LNCaP clone FGC (cell line): Measurements from ENCODE around the gene KIAA1143.

Experiments used
- DNase-seq: peaks from one replicate; pipeline ENCODE4 v3.0.0-alpha.2; 2011; ENCODE audit warnings: low read depth
- H3K4me3 ChIP-seq: 2 replicates; pipeline ENCODE4 v1.5.1; 2011; ENCODE audit warnings: mild to moderate bottlenecking, low read depth, low read length, control low read depth
- CTCF ChIP-seq: IDR thresholded peaks from 2 replicates; pipeline ENCODE4 v1.5.1; 2012; ENCODE audit warnings: mild to moderate bottlenecking; ENCODE audit not compliant: control insufficient read depth, insufficient read depth; ENCODE audit errors: extremely low read depth

Gene KIAA1143

GRCh38 chr3:44722103-44722401 is 39.4 kb downstream of the KIAA1143 start:
- no peak for TF ChIP-seq CTCF
- DNase-seq: no peak
- no peak overlapping the region for H3K4me3 ChIP-seq

GRCh38 chr3:44721231-44722102 is 40.0 kb downstream of the KIAA1143 start:
- no peak for TF ChIP-seq CTCF
- no peak for DNase-seq
- H3K4me3 ChIP-seq: no peak overlapping the region

DNA sequence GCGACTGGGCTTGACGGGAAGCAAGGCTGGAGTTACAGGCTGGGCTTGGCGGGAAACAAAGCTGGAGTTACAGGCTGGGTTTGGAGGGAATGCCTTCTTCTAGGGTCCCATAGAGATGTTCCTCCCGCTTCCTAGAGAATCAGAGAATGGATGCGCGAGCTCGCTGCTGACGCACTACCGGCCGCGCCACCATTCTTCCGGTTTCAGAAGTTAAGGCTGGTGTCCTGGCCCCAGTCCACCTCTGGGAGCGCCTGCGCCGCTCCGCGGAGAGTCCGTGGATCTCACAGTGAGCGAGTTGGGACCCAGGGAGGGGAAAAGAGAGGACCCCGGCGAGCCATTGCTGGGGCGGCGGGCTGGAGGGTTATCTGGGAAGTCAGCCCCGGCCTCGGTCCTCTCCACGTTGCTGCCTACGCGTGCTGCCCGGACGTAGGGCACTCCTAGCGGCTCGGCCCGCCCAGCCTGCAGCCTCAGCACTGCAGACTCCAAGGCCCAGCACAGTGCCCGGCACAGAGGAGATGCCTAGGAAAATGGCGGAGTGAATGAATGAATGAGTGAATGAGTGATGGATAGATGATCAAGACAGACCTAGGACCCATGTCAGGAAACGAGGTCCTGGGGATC is 48.9 kb downstream of the KIAA1143 start, which contains the start of gene ZNF502:
Gene ZNF502, plus strand, starts transcription at position 206 of the 621 bp plus-strand sequence. CDS start 7,602 bp downstream, outside the sequence.
- peak; percentile 51 for DNase-seq
- TF ChIP-seq CTCF: no peak; the same call in 1 of the 2 replicates
- peak within 1 kb of the TSS; percentile 62 for H3K4me3 ChIP-seq
